GM10248 (cell line): ENCODE results near the gene IMPA2.
A peak's percentile ranks its signal among the peaks of the same experiment; 100 is the strongest.

Experiments
- CTCF ChIA-PET: fragments of 300-600 bp; sonication (Branson Sonifier 250); formaldehyde crosslinking; extraction: SDS; loops from one replicate; lab custom pipeline; 2021; ENCODE audit warnings: antibody characterized with exemption; lab: Yijun Ruan, JAX
- POLR2A ChIA-PET: fragments of 350-650 bp; sonication (Branson Sonifier 250); formaldehyde crosslinking; extraction: SDS; loops from one replicate; lab custom pipeline; 2020; ENCODE audit warnings: antibody characterized with exemption; lab: Yijun Ruan, JAX
- DNase-seq: peaks from one replicate; pipeline ENCODE4 v3.0.0; 2012; ENCODE audit errors: extremely low spot score
- CTCF ChIP-seq: IDR thresholded peaks from 2 replicates; pipeline ENCODE4 v1.5.1; 2012; ENCODE audit warnings: mild to moderate bottlenecking, low read depth; ENCODE audit errors: extremely low read depth, missing control alignments, control extremely low read depth

IMPA2 gene

GRCh38 chr18:11981192-11981542, at the start of gene IMPA2:
Gene IMPA2 (plus strand): TSS chr18:11981507. CDS start chr18:11981670, 163 bp downstream.
- ChIA-PET POLR2A (interaction anchor here (0.6 kb wide), 2 partner anchors 41 to 329 kb away, joined by 4 read pairs; no protein-coding TSS in a partner anchor), CTCF (interaction anchor here (1.6 to 5.4 kb wide), 3 partner anchors 12 to 43 kb away, joined by 4 to 38 read pairs (median 16); no protein-coding TSS in a partner anchor)
- no peak for DNase-seq
- no peak for TF ChIP-seq CTCF

- no peak for DNase-seq
- TF ChIP-seq CTCF: no peak
- ChIA-PET CTCF (interaction anchor here (0.9 to 3.7 kb wide), 6 partner anchors 8 to 199 kb away, joined by 3 to 27 read pairs (median 4); no protein-coding TSS in a partner anchor), POLR2A (no interaction called here)
Measured at GRCh38 chr18:11932393-11932792, 48.9 kb upstream of the IMPA2 start.

DNA sequence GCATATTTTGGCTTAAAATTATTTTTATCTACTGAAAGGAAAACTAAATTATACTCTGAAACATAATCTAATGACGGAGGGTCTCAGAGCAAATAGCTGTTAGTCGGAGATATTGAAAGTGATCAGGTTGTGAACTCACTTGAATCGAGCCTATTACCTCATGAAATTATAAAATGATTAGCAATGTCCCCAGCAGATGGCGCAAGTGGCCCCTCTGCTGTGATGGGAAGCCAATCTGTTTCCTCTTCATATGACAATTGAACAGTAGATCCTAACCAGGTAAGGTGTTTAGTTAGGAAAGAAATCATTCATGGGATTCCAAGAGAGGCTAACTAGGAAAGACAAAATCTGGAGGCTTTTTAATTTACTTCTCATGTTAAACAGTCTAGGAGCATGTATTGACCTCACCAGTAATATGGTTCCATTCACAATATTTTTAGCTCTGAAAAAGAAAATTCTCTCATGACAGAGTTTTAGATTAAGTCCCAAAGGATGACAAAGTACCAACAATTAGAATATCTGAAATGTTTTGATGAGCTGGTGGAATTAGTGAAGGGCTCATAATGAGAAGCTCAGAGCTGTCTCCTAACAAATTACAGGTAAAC, 43.3 kb upstream of the IMPA2 start:
- peak; percentile 80 for DNase-seq
- ChIA-PET POLR2A (no interaction called here), CTCF (interaction anchor here (0.6 to 10.9 kb wide), 42 partner anchors 9 to 387 kb away, joined by 3 to 324 read pairs (median 4); partner anchors contain the start of genes IMPA2 and MPPE1)
- TF ChIP-seq CTCF: peak; percentile 58

GRCh38 chr18:11940956-11941355, 40.4 kb upstream of the IMPA2 start:
- ChIA-PET POLR2A (no interaction called here), CTCF (interaction anchor here (0.7 to 10.9 kb wide), 4 partner anchors 8 to 97 kb away, joined by 3 to 324 read pairs (median 94); no protein-coding TSS in a partner anchor)

DNA sequence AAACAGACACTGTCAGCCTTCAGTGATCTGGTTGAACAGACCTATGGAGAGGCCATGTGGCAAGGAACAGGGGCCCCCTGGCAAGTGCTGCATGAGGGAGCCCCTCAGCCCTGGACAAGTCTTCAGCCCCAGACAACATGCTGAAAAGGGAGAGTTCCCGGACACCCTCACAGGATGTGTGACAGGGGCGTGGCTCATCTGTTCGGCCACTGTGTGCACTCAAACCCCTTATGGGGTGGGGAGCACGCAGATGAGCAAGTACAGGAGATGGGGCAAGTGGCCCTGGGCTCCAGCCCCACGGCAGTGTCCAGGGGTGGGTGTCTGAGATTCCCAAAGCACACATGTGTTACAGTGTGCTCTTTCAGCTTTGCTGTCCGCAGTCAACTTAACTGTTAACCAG, 37.8 kb upstream of the IMPA2 start:
- ChIA-PET POLR2A (no interaction called here), CTCF (interaction anchor here (1.9 to 10.9 kb wide), 3 partner anchors 51 to 107 kb away, joined by 4 to 324 read pairs (median 91); no protein-coding TSS in a partner anchor)
- no peak for TF ChIP-seq CTCF
- DNase-seq: no peak

More at GRCh38 chr18:11940956-11941355, 40.4 kb upstream of the IMPA2 start:
- DNase-seq: no peak
- TF ChIP-seq CTCF: no peak

DNA sequence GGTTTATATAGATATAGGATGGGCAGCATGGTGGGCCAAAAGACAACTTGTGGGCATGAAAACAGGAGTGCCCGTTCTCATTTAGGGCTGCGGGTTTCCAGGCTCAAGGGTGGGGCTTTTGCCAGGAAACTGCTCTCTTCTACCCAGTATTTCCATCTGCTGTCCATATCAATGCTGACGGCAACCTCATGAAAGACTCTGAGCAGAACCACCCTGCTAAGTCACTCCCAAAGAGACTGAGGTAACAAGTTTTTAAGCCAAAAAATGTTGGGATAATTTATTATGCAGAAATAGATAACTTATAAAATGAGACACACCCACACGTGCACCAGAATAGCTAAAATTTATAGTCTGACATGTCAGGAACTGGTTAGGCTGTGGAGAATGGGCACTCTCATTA, 37.1 kb upstream of the IMPA2 start:
- DNase-seq: no peak
- no peak for TF ChIP-seq CTCF
- ChIA-PET CTCF (interaction anchor here (1.3 to 10.9 kb wide), 3 partner anchors 50 to 211 kb away, joined by 4 to 324 read pairs (median 5); no protein-coding TSS in a partner anchor), POLR2A (no interaction called here)
